ENCODE results near the gene RGS19. TPM values are rescaled to one million over a fixed set of nuclear protein-coding genes. Genes with fewer than 3 reads are reported as not detected.

RGS19 gene
- total RNA-seq, 1 experiment from 2014 or later: 32.0 TPM

GRCh38 chr20:64045346-64046011 is 33.8 kb downstream of the RGS19 start:
- ChIA-PET POLR2A (no interaction called here), CTCF (interaction anchor here (0.7 kb wide), 1 partner anchor 74 kb away, joined by 5 read pairs; no protein-coding TSS in a partner anchor)
- intact Hi-C loops (cut with micrococcal nuclease; ENCODE audit: unreplicated experiment) (no loop called here), in situ Hi-C loops (cut with HindIII; ENCODE audit: low pct_unique_long_range_greater_than_20kb, low sequenced_read_pairs) (no loop called here)
- Histone ChIP-seq H3K4me1 (ENCODE audit: control insufficient read depth, insufficient read depth, low read length) (peaks cover 39% of the 10 kb centered on the region), H3K27me3 (ENCODE audit: control insufficient read depth, insufficient read depth, low read length) (no peaks in the 10 kb centered on the region), H3K36me3 (ENCODE audit: control insufficient read depth, insufficient read depth, low read length) (no peaks in the 10 kb centered on the region), H3K9me3 (ENCODE audit: control insufficient read depth, insufficient read depth, low read depth, low read length) (no peaks in the 10 kb centered on the region), H3K27ac (ENCODE audit: low read length) (peak overlapping the region; percentile 62), H3K4me3 (ENCODE audit: low read depth in 2 of 2, low read length in 2 of 2) (no peak overlapping the region)
- no TSS peak for BruUV-seq (replicated peaks)
- ATAC-seq (peak; percentile 12; the same call in 1 of the 2 replicates), DNase-seq (ENCODE audit: low read depth, low spot score) (no peak)
- no peak for TF ChIP-seq TCF7L2 (IDR thresholded peaks at IDR 0.05; ENCODE audit: low read depth, low read length)
- no peak for TF ChIP-seq POLR2AphosphoS5 (IDR thresholded peaks at IDR 0.05; ENCODE audit: low read depth, low read length)
- TF ChIP-seq CTCF (IDR thresholded peaks at IDR 0.05): no peak
- no peak for TF ChIP-seq SIN3A (IDR thresholded peaks at IDR 0.05; ENCODE audit: borderline replicate concordance, insufficient read depth, low read depth, low read length)

GRCh38 chr20:64044484-64045247 is 34.7 kb downstream of the RGS19 start:
- POLR2A ChIA-PET: no interaction called here
- no peaks in the 10 kb centered on the region for H3K27me3 ChIP-seq (ENCODE audit: control insufficient read depth, insufficient read depth, low read length)
- no peak for DNase-seq (ENCODE audit: low read depth, low spot score)
- ATAC-seq: peak; percentile 71
- no peaks in the 10 kb centered on the region for H3K36me3 ChIP-seq (ENCODE audit: control insufficient read depth, insufficient read depth, low read length)
- CTCF ChIA-PET: interaction anchor here (0.7 kb wide), 1 partner anchor 75 kb away, joined by 5 read pairs; no protein-coding TSS in a partner anchor
- no TSS peak for BruUV-seq (replicated peaks)
- peaks cover 33% of the 10 kb centered on the region for H3K4me1 ChIP-seq (ENCODE audit: control insufficient read depth, insufficient read depth, low read length)
- no peak for TF ChIP-seq SIN3A (IDR thresholded peaks at IDR 0.05; ENCODE audit: borderline replicate concordance, insufficient read depth, low read depth, low read length)
- no peak for TF ChIP-seq REST (IDR thresholded peaks at IDR 0.05; ENCODE audit: insufficient read depth in 1 of 2, low read depth in 2 of 2, low read length in 1 of 2)
- H3K27ac ChIP-seq (ENCODE audit: low read length): peak overlapping the region; percentile 62
- H3K4me3 ChIP-seq (ENCODE audit: low read depth in 2 of 2, low read length in 2 of 2): peak overlapping the region in 1 of 2 experiments; percentile 13; a peak in 2 of 4 replicates
- in situ Hi-C loops (cut with HindIII; ENCODE audit: low pct_unique_long_range_greater_than_20kb, low sequenced_read_pairs): no loop called here
- intact Hi-C loops (cut with micrococcal nuclease; ENCODE audit: unreplicated experiment): no loop called here
- no peaks in the 10 kb centered on the region for H3K9me3 ChIP-seq (ENCODE audit: control insufficient read depth, insufficient read depth, low read depth, low read length)

All from Panc1 (cell line).